ENCODE results near the gene CIDEB. TPM values are rescaled to one million over a fixed set of nuclear protein-coding genes. Genes with fewer than 3 reads are reported as not detected.

Gene CIDEB
- total RNA-seq, 4 donors from 2014 or later: 9.4 to 34.5 (median 14.2) TPM

- Histone ChIP-seq H3K27me3 (no peaks in the 10 kb centered on the region), H3K9me3 (no peaks in the 10 kb centered on the region), H3K27ac (peak overlapping the region; percentile 88 to 99 (median 99)), H3K36me3 (peaks cover 0 to 34% (median 4%) of the 10 kb centered on the region in 3 donors), H3K4me1 (peaks cover 0 to 24% (median 8%) of the 10 kb centered on the region in 4 donors), H3K4me3 (peak overlapping the region; percentile 77 to 99 (median 95))
- TF ChIP-seq EP300 (IDR thresholded peaks at IDR 0.05) (no peak), POLR2A (IDR thresholded peaks at IDR 0.05) (no peak), CTCF (IDR thresholded peaks at IDR 0.05) (no peak)
- WGBS, 2 donors: 23 to 26% methylated on average over 3 of the region's 3 CpGs
- DNase-seq (ENCODE audit: low spot score in 2 of 2): no peak
Measured at GRCh38 chr14:24271834-24272263, 35.9 kb downstream of the CIDEB start.

- peaks cover 0 to 39% (median 4%) of the 10 kb centered on the region in 3 donors for H3K36me3 ChIP-seq
- 0 to 1% methylated on average over 8 to 26 of the region's 61 CpGs for WGBS, 2 donors
- peak; percentile 65 to 75 for DNase-seq (ENCODE audit: low spot score in 2 of 2)
- H3K4me1 ChIP-seq: peaks cover 0 to 24% (median 8%) of the 10 kb centered on the region in 4 donors
- no peaks in the 10 kb centered on the region for H3K27me3 ChIP-seq
- TF ChIP-seq CTCF (IDR thresholded peaks at IDR 0.05) (peak; percentile 77 to 92 (median 89)), POLR2A (IDR thresholded peaks at IDR 0.05) (peak in 1 of 2 donors; percentile 49), EP300 (IDR thresholded peaks at IDR 0.05) (peak in 1 of 2 donors; percentile 67)
- H3K9me3 ChIP-seq: no peaks in the 10 kb centered on the region
- peak within 1 kb of the TSS; percentile 88 to 99 (median 99) for H3K27ac ChIP-seq
- H3K4me3 ChIP-seq: peak within 1 kb of the TSS; percentile 77 to 99 (median 95)
Measured at GRCh38 chr14:24271134-24271833, 36.5 kb downstream of the CIDEB start, which contains the start of gene RABGGTA. RABGGTA (minus strand) TSS chr14:24271597; CDS start chr14:24271115, 482 bp downstream.

GRCh38 chr14:24270537-24271133 lies 37.1 kb downstream of the CIDEB start:
- WGBS, 2 donors: 13 to 14% methylated on average over 11 to 12 of the region's 13 CpGs
- peaks cover 0 to 22% (median 8%) of the 10 kb centered on the region in 4 donors for H3K4me1 ChIP-seq
- TF ChIP-seq CTCF (IDR thresholded peaks at IDR 0.05) (no peak), EP300 (IDR thresholded peaks at IDR 0.05) (no peak), POLR2A (IDR thresholded peaks at IDR 0.05) (no peak)

DNA sequence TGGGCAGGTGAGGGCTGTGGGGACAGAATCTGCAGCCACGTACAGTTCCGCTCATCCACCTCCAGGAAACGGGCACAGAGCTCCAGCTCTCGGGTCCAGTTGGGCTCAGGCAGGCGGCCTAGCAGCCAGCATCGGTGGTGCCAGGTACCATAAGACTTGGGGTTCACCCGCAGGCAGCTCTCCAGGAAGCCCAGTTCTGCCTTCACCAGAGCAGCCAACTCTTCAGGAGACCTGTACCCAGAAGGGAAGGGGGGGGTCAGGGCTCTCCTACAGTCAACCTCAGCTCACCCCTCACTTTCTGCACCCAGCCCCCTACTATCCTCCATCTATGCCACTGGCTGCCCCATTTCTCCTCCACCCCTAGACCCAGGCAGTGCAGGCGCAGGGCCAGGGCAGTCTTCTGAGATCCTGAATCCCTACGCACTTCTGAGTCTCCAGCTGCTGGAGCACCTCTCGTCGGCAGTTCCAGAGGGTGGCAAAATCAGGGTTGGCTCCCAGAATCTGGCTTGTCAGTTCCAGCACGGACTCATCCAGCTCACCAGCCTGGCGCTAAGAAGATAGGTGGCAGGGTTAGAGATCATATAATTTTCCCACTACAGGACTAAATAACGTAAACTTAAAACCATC lies 37.8 kb downstream of the CIDEB start:
- H3K4me1 ChIP-seq: peaks cover 0 to 19% (median 8%) of the 10 kb centered on the region in 4 donors
- H3K27me3 ChIP-seq: no peaks in the 10 kb centered on the region
- H3K4me3 ChIP-seq: no peak overlapping the region
- peaks cover 0 to 52% (median 4%) of the 10 kb centered on the region in 3 donors for H3K36me3 ChIP-seq
- 93 to 97% methylated on average over 14 of the region's 14 CpGs for WGBS, 2 donors
- H3K27ac ChIP-seq: no peak overlapping the region
- TF ChIP-seq CTCF (IDR thresholded peaks at IDR 0.05) (no peak), EP300 (IDR thresholded peaks at IDR 0.05) (no peak), POLR2A (IDR thresholded peaks at IDR 0.05) (no peak)
- DNase-seq (ENCODE audit: low spot score in 2 of 2): no peak
- no peaks in the 10 kb centered on the region for H3K9me3 ChIP-seq

More at GRCh38 chr14:24270537-24271133, 37.1 kb downstream of the CIDEB start:
- H3K36me3 ChIP-seq: peaks cover 0 to 46% (median 4%) of the 10 kb centered on the region in 3 donors
- H3K27me3 ChIP-seq: no peaks in the 10 kb centered on the region
- H3K9me3 ChIP-seq: no peaks in the 10 kb centered on the region
- peak overlapping the region; percentile 77 to 99 (median 95) for H3K4me3 ChIP-seq
- DNase-seq (ENCODE audit: low spot score in 2 of 2): no peak
- H3K27ac ChIP-seq: peak overlapping the region; percentile 88 to 99 (median 99)

Data from tibial nerve (tissue), 4 donors.